ENCODE results near the gene IL16. TPM values are rescaled to one million over a fixed set of nuclear protein-coding genes. Genes with fewer than 3 reads are reported as not detected.

The IL16 gene
- not detected for polyA plus RNA-seq (2012; ENCODE audit: insufficient read length, low read depth)

- TF ChIP-seq TAF1 (IDR thresholded peaks at IDR 0.05; ENCODE audit: borderline replicate concordance, insufficient read depth, low read length) (no peak), SIN3A (IDR thresholded peaks at IDR 0.05; ENCODE audit: borderline replicate concordance, insufficient read depth, low read length) (no peak), REST (IDR thresholded peaks at IDR 0.05; ENCODE audit: insufficient read depth in 1 of 2, low read depth in 2 of 2, low read length in 2 of 2) (no peak), POLR2AphosphoS5 (IDR thresholded peaks at IDR 0.05; ENCODE audit: low read depth, low read length) (no peak), FOXP2 (optimal IDR thresholded peaks at IDR 0.05; ENCODE audit: borderline replicate concordance, extremely low read depth, extremely low read length, insufficient read depth) (no peak)
Measured at GRCh38 chr15:81196576-81197254, at the start of gene IL16. TSS of gene IL16 (plus strand) at chr15:81196879. CDS start at chr15:81225400, 28,521 bp downstream.

- TF ChIP-seq POLR2AphosphoS5 (IDR thresholded peaks at IDR 0.05; ENCODE audit: low read depth, low read length) (no peak), SIN3A (IDR thresholded peaks at IDR 0.05; ENCODE audit: borderline replicate concordance, insufficient read depth, low read length) (no peak), TAF1 (IDR thresholded peaks at IDR 0.05; ENCODE audit: borderline replicate concordance, insufficient read depth, low read length) (no peak), FOXP2 (optimal IDR thresholded peaks at IDR 0.05; ENCODE audit: borderline replicate concordance, extremely low read depth, extremely low read length, insufficient read depth) (no peak), REST (IDR thresholded peaks at IDR 0.05; ENCODE audit: insufficient read depth in 1 of 2, low read depth in 2 of 2, low read length in 2 of 2) (no peak)
Measured at GRCh38 chr15:81151389-81151788, 45.3 kb upstream of the IL16 start.

GRCh38 chr15:81152339-81152738, 44.3 kb upstream of the IL16 start:
- no peak for TF ChIP-seq REST (IDR thresholded peaks at IDR 0.05; ENCODE audit: insufficient read depth in 1 of 2, low read depth in 2 of 2, low read length in 2 of 2)
- no peak for TF ChIP-seq SIN3A (IDR thresholded peaks at IDR 0.05; ENCODE audit: borderline replicate concordance, insufficient read depth, low read length)
- no peak for TF ChIP-seq TAF1 (IDR thresholded peaks at IDR 0.05; ENCODE audit: borderline replicate concordance, insufficient read depth, low read length)
- no peak for TF ChIP-seq POLR2AphosphoS5 (IDR thresholded peaks at IDR 0.05; ENCODE audit: low read depth, low read length)
- TF ChIP-seq FOXP2 (optimal IDR thresholded peaks at IDR 0.05; ENCODE audit: borderline replicate concordance, extremely low read depth, extremely low read length, insufficient read depth) = no peak

- TF ChIP-seq REST (IDR thresholded peaks at IDR 0.05; ENCODE audit: insufficient read depth in 1 of 2, low read depth in 2 of 2, low read length in 2 of 2) (no peak), SIN3A (IDR thresholded peaks at IDR 0.05; ENCODE audit: borderline replicate concordance, insufficient read depth, low read length) (no peak), FOXP2 (optimal IDR thresholded peaks at IDR 0.05; ENCODE audit: borderline replicate concordance, extremely low read depth, extremely low read length, insufficient read depth) (no peak), POLR2AphosphoS5 (IDR thresholded peaks at IDR 0.05; ENCODE audit: low read depth, low read length) (no peak), TAF1 (IDR thresholded peaks at IDR 0.05; ENCODE audit: borderline replicate concordance, insufficient read depth, low read length) (no peak)
Measured at GRCh38 chr15:81152799-81153198, 43.9 kb upstream of the IL16 start.
